SK-N-MC (cell line): Measurements from ENCODE around the gene CASP7.

Experiments
- DNase-seq: peaks from one replicate; pipeline ENCODE4 v3.0.0-alpha.2; 2011; ENCODE audit warnings: low read depth, low spot score
- H3K27ac ChIP-seq: fragments of 200-600 bp; sonication (generic); 2 replicates; pipeline ENCODE4 v1.5.1; 2016; ENCODE audit warnings: mixed run types
- H3K36me3 ChIP-seq: fragments of 200-600 bp; sonication (generic); 2 replicates; pipeline ENCODE4 v1.6.1; 2017; ENCODE audit warnings: antibody characterized with exemption, low read length, mixed read lengths; ENCODE audit not compliant: insufficient read depth
- H3K4me3 ChIP-seq: fragments of 200-600 bp; sonication (generic); 2 replicates; pipeline ENCODE4 v1.5.1; 2016
- H3K9ac ChIP-seq: fragments of 200-600 bp; sonication (generic); 2 replicates; pipeline ENCODE4 v1.8.0; 2017; ENCODE audit warnings: mixed run types, mixed read lengths; ENCODE audit not compliant: insufficient read length
- H3K9me3 ChIP-seq: fragments of 200-600 bp; sonication (generic); 2 replicates; pipeline ENCODE4 v1.6.1; 2017; ENCODE audit warnings: low read depth, mild to moderate bottlenecking, antibody characterized with exemption, low read length, moderate library complexity, mixed read lengths
- EZH2 ChIP-seq: fragments of 200-600 bp; sonication (generic); IDR thresholded peaks from one replicate; pipeline ENCODE4 v1.6.1; 2017; ENCODE audit warnings: antibody characterized with exemption
- FOXP2 ChIP-seq: optimal IDR thresholded peaks from 2 replicates; pipeline ENCODE3; 2011; ENCODE audit warnings: mild to moderate bottlenecking, moderate library complexity; ENCODE audit not compliant: insufficient read depth; ENCODE audit errors: extremely low read length, control extremely low read depth
- POLR2AphosphoS5 ChIP-seq: IDR thresholded peaks from 2 replicates; pipeline ENCODE4 v1.6.1; 2012; ENCODE audit warnings: mild to moderate bottlenecking, low read depth, low read length, borderline replicate concordance

Gene CASP7

DNA sequence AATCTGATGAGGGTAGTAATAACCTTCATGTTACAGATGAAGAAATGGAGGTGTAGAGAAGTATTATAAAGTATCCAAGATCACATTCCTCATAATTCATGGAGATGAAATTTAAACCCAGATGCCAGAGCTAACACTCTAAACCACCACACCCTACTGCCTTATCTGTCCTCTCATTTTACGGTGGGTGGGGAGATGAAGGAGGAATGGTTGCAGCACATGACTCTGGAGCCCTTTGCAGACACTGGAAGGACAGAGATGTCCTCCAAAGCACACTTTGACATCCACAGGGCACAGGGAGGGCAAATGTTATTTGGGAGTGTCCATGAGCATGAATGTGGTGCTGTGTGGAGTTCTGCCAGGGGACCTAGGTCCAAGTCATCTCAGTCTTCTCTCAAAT is 72.8 kb downstream of the CASP7 start:
- Histone ChIP-seq H3K9me3 (no peaks in the 10 kb centered on the region), H3K36me3 (no peaks in the 10 kb centered on the region), H3K27ac (peak overlapping the region; percentile 50; the same call in 1 of the 2 replicates), H3K9ac (no peak overlapping the region), H3K4me3 (peak overlapping the region; percentile 18; the same call in 1 of the 2 replicates)
- DNase-seq: no peak
- no peak for TF ChIP-seq FOXP2
- TF ChIP-seq EZH2: no peak
- no peak for TF ChIP-seq POLR2AphosphoS5

DNA sequence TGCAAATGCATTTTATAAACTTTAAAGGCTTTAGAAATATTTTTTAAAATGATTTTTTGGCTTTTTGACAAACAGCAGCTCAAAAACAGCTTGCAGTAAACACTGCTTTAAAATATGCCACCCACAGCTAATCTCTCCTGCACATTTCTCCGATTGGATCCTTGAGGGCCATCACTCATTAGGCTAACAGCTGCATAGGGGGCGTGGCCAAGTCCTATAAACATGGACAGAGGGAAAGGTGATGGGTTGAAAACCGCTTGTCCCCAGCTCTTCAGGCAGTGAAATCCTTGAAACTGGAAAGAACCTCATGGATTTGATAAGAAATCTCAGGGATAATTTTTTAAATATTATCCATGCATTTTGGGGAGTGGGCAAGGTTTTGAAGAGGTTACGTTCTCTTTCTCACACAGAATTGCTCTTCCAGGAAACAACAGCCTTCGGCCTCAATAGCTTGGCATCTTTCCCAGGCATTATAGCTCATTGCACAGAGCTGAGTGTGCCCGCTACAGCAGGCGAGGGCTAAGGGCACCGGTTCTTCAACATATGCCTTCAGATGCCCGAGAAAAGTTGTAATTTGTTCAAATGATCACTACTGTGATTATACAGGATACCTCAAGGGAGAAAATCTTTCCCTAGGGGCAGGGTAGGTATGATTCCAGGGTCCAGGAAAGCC is 73.4 kb downstream of the CASP7 start:
- H3K36me3 ChIP-seq: no peaks in the 10 kb centered on the region
- no peak overlapping the region for H3K9ac ChIP-seq
- TF ChIP-seq FOXP2: no peak
- no peak for TF ChIP-seq EZH2
- no peak for TF ChIP-seq POLR2AphosphoS5
- H3K4me3 ChIP-seq: no peak overlapping the region
- no peak for DNase-seq
- H3K27ac ChIP-seq: peak overlapping the region; percentile 50; the same call in 1 of the 2 replicates
- no peaks in the 10 kb centered on the region for H3K9me3 ChIP-seq

DNA sequence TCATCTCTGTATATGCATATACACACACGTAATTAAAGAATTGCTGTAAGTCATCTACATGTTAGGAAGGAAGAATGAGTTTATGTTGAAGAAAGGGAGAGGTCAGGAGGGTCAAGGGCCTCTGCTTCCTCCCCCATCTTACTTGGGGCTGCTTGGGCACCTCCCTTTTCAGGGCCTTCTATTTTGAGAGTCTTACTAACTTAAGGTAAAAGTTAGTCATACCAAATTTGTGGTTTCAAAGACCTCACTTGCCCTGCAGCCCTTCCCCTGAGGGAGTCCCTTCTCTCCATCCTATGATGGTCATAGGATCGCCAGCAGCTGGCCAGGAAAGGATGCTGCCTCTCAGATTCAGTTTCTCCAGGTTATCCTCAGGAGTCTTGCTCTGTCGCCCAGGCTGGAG is 74.4 kb downstream of the CASP7 start:
- no peak for DNase-seq
- no peak overlapping the region for H3K9ac ChIP-seq
- no peak overlapping the region for H3K27ac ChIP-seq
- no peak for TF ChIP-seq FOXP2
- no peak overlapping the region for H3K4me3 ChIP-seq
- no peaks in the 10 kb centered on the region for H3K9me3 ChIP-seq
- H3K36me3 ChIP-seq: no peaks in the 10 kb centered on the region

DNA sequence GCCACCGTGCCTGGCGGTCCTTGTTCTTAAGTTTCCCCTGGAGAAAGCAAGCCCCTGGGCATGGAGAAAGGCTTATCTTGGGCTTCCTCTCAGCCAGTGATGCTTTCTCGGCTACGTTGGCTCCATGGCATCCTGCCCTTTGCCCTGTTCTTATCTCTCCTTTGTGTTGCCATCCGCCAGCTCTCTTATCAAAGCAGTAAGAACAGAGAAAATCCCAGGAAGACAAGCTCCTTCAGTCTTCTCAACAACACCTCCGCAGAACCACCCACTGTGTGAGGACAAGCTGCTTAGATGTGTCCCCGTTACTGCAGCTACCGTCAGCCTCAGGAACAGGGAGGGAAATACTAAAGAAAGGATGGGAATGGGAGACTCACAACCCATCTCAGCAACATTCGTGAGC is 75.1 kb downstream of the CASP7 start:
- no peak for DNase-seq
- Histone ChIP-seq H3K9ac (no peak overlapping the region), H3K4me3 (no peak overlapping the region), H3K9me3 (no peaks in the 10 kb centered on the region), H3K27ac (no peak overlapping the region), H3K36me3 (no peaks in the 10 kb centered on the region)
- TF ChIP-seq FOXP2 (no peak), POLR2AphosphoS5 (no peak), EZH2 (no peak)

DNA sequence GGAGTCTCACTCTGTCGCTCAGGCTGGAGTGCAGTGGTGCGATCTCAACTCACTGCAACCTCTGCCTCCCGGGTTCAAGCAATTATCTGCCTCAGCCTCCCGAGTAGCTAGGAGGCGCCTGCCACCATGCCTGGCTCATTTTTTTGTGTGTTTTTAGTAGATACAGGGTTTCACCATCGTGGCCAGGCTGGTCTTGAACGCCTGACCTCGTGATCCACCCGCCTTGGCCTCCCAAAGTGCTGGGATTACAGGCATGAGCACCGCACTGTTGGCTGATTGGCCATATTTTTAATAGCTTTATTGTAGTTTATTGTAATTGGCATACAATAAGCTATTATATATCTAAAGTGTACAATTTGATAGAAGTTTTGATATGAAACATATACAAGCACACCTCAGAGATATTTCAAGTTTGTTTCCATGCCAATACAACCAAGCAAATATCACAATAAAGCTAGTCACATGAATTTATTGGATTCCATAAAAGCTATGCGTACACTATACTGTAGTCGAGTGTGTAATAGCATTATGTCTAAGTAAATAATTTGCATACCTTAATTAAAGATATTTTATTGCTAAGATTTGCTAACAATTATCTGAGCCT is 77.3 kb downstream of the CASP7 start:
- no peaks in the 10 kb centered on the region for H3K9me3 ChIP-seq
- TF ChIP-seq POLR2AphosphoS5: no peak
- no peak overlapping the region for H3K9ac ChIP-seq
- H3K27ac ChIP-seq: no peak overlapping the region
- no peak overlapping the region for H3K4me3 ChIP-seq
- no peak for DNase-seq
- H3K36me3 ChIP-seq: no peaks in the 10 kb centered on the region

DNA sequence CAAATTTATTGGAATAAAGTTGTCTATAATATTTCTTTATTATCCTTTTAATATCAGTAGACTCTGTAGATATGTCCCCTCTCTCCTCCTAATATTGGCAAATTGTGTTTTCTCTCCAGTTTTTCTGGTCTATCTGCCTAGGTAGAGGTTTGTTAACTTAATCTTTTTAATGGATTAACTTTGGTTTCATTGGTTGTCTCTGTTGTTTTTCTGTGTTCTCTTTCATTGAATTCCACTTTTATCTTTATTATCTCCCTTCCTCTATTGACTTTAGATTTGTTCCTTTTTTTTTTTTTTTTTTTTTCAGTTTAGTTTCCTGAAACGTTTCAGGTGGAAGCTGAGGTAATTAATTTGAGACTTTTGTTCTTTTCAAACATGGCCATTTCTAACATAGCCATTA is 82.4 kb downstream of the CASP7 start:
- no peak overlapping the region for H3K4me3 ChIP-seq
- H3K36me3 ChIP-seq: no peaks in the 10 kb centered on the region
- H3K27ac ChIP-seq: no peak overlapping the region
- H3K9ac ChIP-seq: no peak overlapping the region
- no peaks in the 10 kb centered on the region for H3K9me3 ChIP-seq
- DNase-seq: no peak
- TF ChIP-seq POLR2AphosphoS5 (no peak), EZH2 (no peak), FOXP2 (no peak)

DNA sequence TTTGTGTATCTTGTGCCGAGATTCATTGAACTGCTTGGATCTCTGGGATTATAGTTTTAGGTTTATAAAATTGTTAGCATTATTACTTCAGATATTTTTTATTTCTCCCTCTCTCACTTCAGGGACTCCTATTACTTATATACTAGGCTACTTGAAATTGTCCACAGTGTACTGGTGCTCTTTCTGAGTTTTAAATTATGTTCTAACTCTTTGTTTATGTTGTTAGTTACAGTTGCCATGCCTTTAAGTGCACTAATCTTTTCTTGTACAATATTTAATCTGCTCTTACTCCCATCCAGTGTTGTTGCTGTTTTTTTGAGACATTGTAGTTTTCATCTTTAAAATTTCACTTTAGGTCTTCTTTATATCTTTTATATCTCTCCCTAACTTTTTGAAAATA is 84.9 kb downstream of the CASP7 start:
- no peak overlapping the region for H3K4me3 ChIP-seq
- TF ChIP-seq EZH2: no peak
- no peak for TF ChIP-seq POLR2AphosphoS5
- TF ChIP-seq FOXP2: no peak
- DNase-seq: no peak
- no peaks in the 10 kb centered on the region for H3K36me3 ChIP-seq
- H3K9ac ChIP-seq: no peak overlapping the region
- no peaks in the 10 kb centered on the region for H3K9me3 ChIP-seq
- H3K27ac ChIP-seq: no peak overlapping the region

DNA sequence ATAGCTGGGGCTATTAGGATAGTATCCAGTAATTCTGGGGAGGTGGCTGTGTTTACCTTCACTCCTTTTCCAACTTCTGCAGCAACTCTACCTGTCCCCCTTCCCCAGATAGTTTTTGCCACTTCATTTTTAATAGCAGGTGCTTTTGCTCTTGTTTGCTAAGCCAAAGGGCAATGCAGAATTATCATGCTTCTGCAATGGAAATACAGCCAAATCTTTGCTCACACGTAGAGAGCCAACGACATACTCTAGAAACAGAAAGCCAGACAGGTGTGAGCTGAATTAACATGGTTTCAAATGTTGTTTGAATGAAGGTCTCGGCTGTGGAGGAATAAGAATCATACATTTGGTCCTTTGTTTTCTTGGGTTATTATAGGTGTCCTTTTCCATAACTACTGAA is 86.2 kb downstream of the CASP7 start:
- Histone ChIP-seq H3K4me3 (no peak overlapping the region), H3K9me3 (no peaks in the 10 kb centered on the region), H3K9ac (no peak overlapping the region), H3K27ac (no peak overlapping the region), H3K36me3 (no peaks in the 10 kb centered on the region)
- DNase-seq: no peak
- no peak for TF ChIP-seq POLR2AphosphoS5
- no peak for TF ChIP-seq FOXP2

DNA sequence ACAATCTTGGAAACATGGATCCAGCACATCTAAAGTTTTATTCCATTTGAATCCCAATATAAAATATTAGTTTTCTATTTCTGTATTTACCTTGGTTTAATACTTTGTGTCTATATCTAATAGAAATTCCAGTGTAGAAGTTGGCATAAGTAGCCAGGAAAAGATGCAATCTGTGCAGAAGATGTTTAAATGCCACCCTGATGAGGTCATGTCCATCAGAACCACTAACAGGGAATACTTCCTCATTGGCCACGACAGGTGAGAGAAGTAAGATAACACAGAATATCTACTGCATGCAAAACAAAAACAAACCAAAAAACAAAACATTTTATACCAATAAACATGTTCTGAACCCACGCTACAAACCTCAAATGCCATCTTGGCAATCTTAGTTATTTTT is 87.5 kb downstream of the CASP7 start:
- no peak for TF ChIP-seq FOXP2
- TF ChIP-seq POLR2AphosphoS5: no peak
- no peak for TF ChIP-seq EZH2
- H3K36me3 ChIP-seq: no peaks in the 10 kb centered on the region
- H3K9ac ChIP-seq: no peak overlapping the region
- DNase-seq: no peak
- no peaks in the 10 kb centered on the region for H3K9me3 ChIP-seq
- H3K27ac ChIP-seq: no peak overlapping the region
- no peak overlapping the region for H3K4me3 ChIP-seq
